ENCODE results near the gene GRID1.

The GRID1 gene

DNA sequence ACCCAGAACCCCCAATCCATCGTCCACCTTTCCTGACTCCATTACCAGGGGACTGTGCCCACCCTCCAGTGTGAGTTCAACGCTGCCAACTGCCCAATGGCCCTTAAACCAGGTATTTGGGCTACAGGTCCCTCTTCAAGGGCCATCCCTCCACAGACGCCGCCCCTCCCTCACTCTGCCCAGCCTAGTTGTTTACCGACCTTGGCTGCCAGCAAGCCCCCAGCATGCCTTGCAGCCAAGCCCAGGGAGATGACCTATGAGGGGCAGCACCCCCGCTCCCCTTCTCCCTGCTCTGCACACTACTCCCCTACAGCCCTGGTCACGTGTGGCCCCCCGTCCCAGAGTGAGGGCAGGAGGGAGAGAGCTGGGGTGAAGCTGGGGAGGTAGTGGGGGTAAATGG is 147.3 kb downstream of the GRID1 start:
- no peak overlapping the region for H3K9ac ChIP-seq (ENCODE audit: low read length)
- H4K20me1 ChIP-seq (ENCODE audit: insufficient read depth, low read length): no peaks in the 10 kb centered on the region
- no peak overlapping the region for H3K27ac ChIP-seq (ENCODE audit: low read length)
- no peaks in the 10 kb centered on the region for H3F3A ChIP-seq (ENCODE audit: insufficient read depth, low read length)
- H3K79me2 ChIP-seq (ENCODE audit: low read length): no peaks in the 10 kb centered on the region
- no peaks in the 10 kb centered on the region for H3K9me2 ChIP-seq (replicated peaks; ENCODE audit: insufficient read depth, low read length)
- no peaks in the 10 kb centered on the region for H3K27me3 ChIP-seq (replicated peaks; ENCODE audit: insufficient read depth, low read length)
- no peaks in the 10 kb centered on the region for H3K4me1 ChIP-seq (ENCODE audit: low read length)
- no peak overlapping the region for H2AFZ ChIP-seq (ENCODE audit: low read length)
- no peak overlapping the region for H3K4me3 ChIP-seq (ENCODE audit: low read length)
- H3K4me2 ChIP-seq (ENCODE audit: low read depth, low read length): no peak overlapping the region
- no peak for DNase-seq
- no peaks in the 10 kb centered on the region for H3K9me3 ChIP-seq (replicated peaks; ENCODE audit: insufficient read depth, low read length)
- H3K36me3 ChIP-seq (replicated peaks; ENCODE audit: insufficient read depth, low read length): no peaks in the 10 kb centered on the region
- TF ChIP-seq EZH2 (optimal IDR thresholded peaks at IDR 0.05; ENCODE audit: low read depth, low read length) (no peak), EZH2phosphoT487 (IDR thresholded peaks at IDR 0.05; ENCODE audit: low read length) (no peak), CTCF (IDR thresholded peaks at IDR 0.05; ENCODE audit: low read length) (no peak)

- Histone ChIP-seq H4K20me1 (ENCODE audit: insufficient read depth, low read length) (no peaks in the 10 kb centered on the region), H3K4me3 (ENCODE audit: low read length) (no peak overlapping the region), H3K9me2 (replicated peaks; ENCODE audit: insufficient read depth, low read length) (no peaks in the 10 kb centered on the region), H3F3A (ENCODE audit: insufficient read depth, low read length) (no peaks in the 10 kb centered on the region), H3K79me2 (ENCODE audit: low read length) (no peaks in the 10 kb centered on the region), H3K27ac (ENCODE audit: low read length) (no peak overlapping the region), H3K9ac (ENCODE audit: low read length) (no peak overlapping the region), H3K4me1 (ENCODE audit: low read length) (no peaks in the 10 kb centered on the region), H3K27me3 (replicated peaks; ENCODE audit: insufficient read depth, low read length) (no peaks in the 10 kb centered on the region), H3K4me2 (ENCODE audit: low read depth, low read length) (no peak overlapping the region), H3K9me3 (replicated peaks; ENCODE audit: insufficient read depth, low read length) (no peaks in the 10 kb centered on the region), H3K36me3 (replicated peaks; ENCODE audit: insufficient read depth, low read length) (no peaks in the 10 kb centered on the region), H2AFZ (ENCODE audit: low read length) (no peak overlapping the region)
- no peak for DNase-seq
- no peak for TF ChIP-seq EZH2phosphoT487 (IDR thresholded peaks at IDR 0.05; ENCODE audit: low read length)
- no peak for TF ChIP-seq EZH2 (optimal IDR thresholded peaks at IDR 0.05; ENCODE audit: low read depth, low read length)
- no peak for TF ChIP-seq CTCF (IDR thresholded peaks at IDR 0.05; ENCODE audit: low read length)
Observed at GRCh38 chr10:86218842-86219241, 147.8 kb downstream of the GRID1 start.

GRCh38 chr10:86218160-86218559 is 148.4 kb downstream of the GRID1 start:
- H3K27ac ChIP-seq (ENCODE audit: low read length): no peak overlapping the region
- H3K4me2 ChIP-seq (ENCODE audit: low read depth, low read length): no peak overlapping the region
- no peaks in the 10 kb centered on the region for H3F3A ChIP-seq (ENCODE audit: insufficient read depth, low read length)
- H3K9ac ChIP-seq (ENCODE audit: low read length): no peak overlapping the region
- H3K79me2 ChIP-seq (ENCODE audit: low read length): no peaks in the 10 kb centered on the region
- H3K4me3 ChIP-seq (ENCODE audit: low read length): no peak overlapping the region
- H4K20me1 ChIP-seq (ENCODE audit: insufficient read depth, low read length): no peaks in the 10 kb centered on the region
- DNase-seq: no peak
- no peak overlapping the region for H2AFZ ChIP-seq (ENCODE audit: low read length)
- no peaks in the 10 kb centered on the region for H3K9me3 ChIP-seq (replicated peaks; ENCODE audit: insufficient read depth, low read length)
- no peaks in the 10 kb centered on the region for H3K27me3 ChIP-seq (replicated peaks; ENCODE audit: insufficient read depth, low read length)
- H3K9me2 ChIP-seq (replicated peaks; ENCODE audit: insufficient read depth, low read length): no peaks in the 10 kb centered on the region
- no peaks in the 10 kb centered on the region for H3K4me1 ChIP-seq (ENCODE audit: low read length)
- no peaks in the 10 kb centered on the region for H3K36me3 ChIP-seq (replicated peaks; ENCODE audit: insufficient read depth, low read length)
- TF ChIP-seq EZH2phosphoT487 (IDR thresholded peaks at IDR 0.05; ENCODE audit: low read length): no peak
- no peak for TF ChIP-seq EZH2 (optimal IDR thresholded peaks at IDR 0.05; ENCODE audit: low read depth, low read length)

DNA sequence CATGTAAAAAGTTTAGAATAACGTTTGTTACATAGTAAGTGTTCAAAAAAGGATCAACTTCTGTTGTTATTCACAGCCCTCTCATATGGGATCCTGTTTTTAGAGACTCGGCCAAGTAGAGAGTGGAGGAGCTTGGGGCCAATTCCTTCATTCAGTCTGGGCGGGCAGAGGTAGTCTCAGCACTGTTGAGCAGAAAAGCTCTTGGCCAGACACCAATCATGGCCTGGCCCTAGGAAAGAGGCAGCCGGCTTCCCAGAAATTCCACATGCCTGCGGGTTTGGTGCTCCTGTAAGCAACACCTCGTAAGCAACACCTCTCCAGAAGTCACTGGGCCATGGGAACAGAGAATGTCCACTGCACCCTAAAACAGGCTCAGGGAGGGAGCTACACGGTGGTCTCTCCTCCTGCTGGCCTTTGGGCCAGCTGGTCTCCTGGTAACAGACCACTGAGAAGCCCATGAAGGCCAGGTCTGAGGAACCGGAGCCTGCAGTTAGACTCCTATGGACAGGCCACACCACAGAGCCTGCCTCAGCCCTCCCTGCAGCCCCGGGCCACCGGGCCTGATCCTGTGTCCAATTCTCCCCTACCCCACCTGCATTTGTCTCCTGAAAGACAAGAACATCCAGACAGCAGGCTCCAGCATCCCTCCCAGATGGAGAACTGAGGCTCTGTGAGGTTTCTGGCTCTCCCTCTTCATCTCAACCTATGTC is 149.1 kb downstream of the GRID1 start:
- TF ChIP-seq EZH2phosphoT487 (IDR thresholded peaks at IDR 0.05; ENCODE audit: low read length): no peak
- TF ChIP-seq CTCF (IDR thresholded peaks at IDR 0.05; ENCODE audit: low read length): no peak
- TF ChIP-seq EZH2 (optimal IDR thresholded peaks at IDR 0.05; ENCODE audit: low read depth, low read length): no peak
- Histone ChIP-seq H3K9me2 (replicated peaks; ENCODE audit: insufficient read depth, low read length) (no peaks in the 10 kb centered on the region), H3K9ac (ENCODE audit: low read length) (no peak overlapping the region), H4K20me1 (ENCODE audit: insufficient read depth, low read length) (no peaks in the 10 kb centered on the region), H3K4me3 (ENCODE audit: low read length) (no peak overlapping the region), H3K27me3 (replicated peaks; ENCODE audit: insufficient read depth, low read length) (no peaks in the 10 kb centered on the region), H3K4me2 (ENCODE audit: low read depth, low read length) (no peak overlapping the region), H3K4me1 (ENCODE audit: low read length) (no peaks in the 10 kb centered on the region), H3K36me3 (replicated peaks; ENCODE audit: insufficient read depth, low read length) (no peaks in the 10 kb centered on the region), H3K79me2 (ENCODE audit: low read length) (no peaks in the 10 kb centered on the region), H3K27ac (ENCODE audit: low read length) (no peak overlapping the region), H2AFZ (ENCODE audit: low read length) (no peak overlapping the region), H3F3A (ENCODE audit: insufficient read depth, low read length) (no peaks in the 10 kb centered on the region), H3K9me3 (replicated peaks; ENCODE audit: insufficient read depth, low read length) (no peaks in the 10 kb centered on the region)
- DNase-seq: no peak
